K562 (cell line): ENCODE data around the gene BRWD1. TPM values are rescaled to one million over a fixed set of nuclear protein-coding genes. Genes with fewer than 3 reads are reported as not detected.

ENCODE experiments used
- AFF4 ChIP-seq: sonication (generic); formaldehyde crosslinking; IDR thresholded peaks from 2 replicates; pipeline ENCODE4 v1.8.0; 2023; ENCODE audit warnings: mild to moderate bottlenecking, missing genetic modification reagents
- BACH1 ChIP-seq: fragments of 200-800 bp; sonication (Bioruptor generic); IDR thresholded peaks from 2 replicates; pipeline ENCODE4 v1.6.1; 2016; ENCODE audit warnings: missing genetic modification characterization, missing compliant biosample characterization
- BHLHE40 ChIP-seq: IDR thresholded peaks from 2 replicates; pipeline ENCODE4 v1.6.1; 2011; ENCODE audit warnings: low read length, improper control_type of control experiment
- CEBPG ChIP-seq, 3 experiments: fragments of 200-800 bp in 1 of 3; sonication (Bioruptor generic) in 1 of 3; sonication (generic) in 1 of 3; formaldehyde crosslinking in 1 of 3; IDR thresholded peaks in 2 of 3; conservative IDR thresholded peaks in 1 of 3; 2 replicates each; pipeline versions ENCODE4 v1.6.1 to v1.8.0; 2016 to 2022; ENCODE audit warnings: missing compliant biosample characterization in 2 of 3, missing genetic modification characterization in 2 of 3, mild to moderate bottlenecking in 1 of 3, missing genetic modification reagents in 1 of 3
- CSDE1 ChIP-seq, 2 experiments: fragments of 450-650 bp; IDR thresholded peaks; 2 replicates each; pipeline ENCODE4 v1.6.1; 2016; ENCODE audit warnings: mild to moderate bottlenecking in 1 of 2
- E2F5 ChIP-seq: sonication (generic); formaldehyde crosslinking; IDR thresholded peaks from 2 replicates; pipeline ENCODE4 v1.8.0; 2022; ENCODE audit warnings: mild to moderate bottlenecking, missing genetic modification reagents
- E2F8 ChIP-seq: fragments of 450-650 bp; IDR thresholded peaks from 2 replicates; pipeline ENCODE4 v1.7.1; 2018; ENCODE audit warnings: mild to moderate bottlenecking, low read depth; ENCODE audit not compliant: partially characterized antibody
- FUS ChIP-seq: fragments of 200-400 bp; formaldehyde crosslinking; optimal IDR thresholded peaks from 2 replicates; pipeline ENCODE3; 2017; ENCODE audit warnings: low read depth, low read length
- GABPA ChIP-seq: fragments of 200-800 bp; sonication (Bioruptor generic); conservative IDR thresholded peaks from 2 replicates; pipeline ENCODE4 v1.6.1; 2016; ENCODE audit warnings: low read depth, missing genetic modification characterization, missing compliant biosample characterization
- HIVEP1 ChIP-seq: fragments of 250-450 bp; sonication (Bioruptor Pico); IDR thresholded peaks from 2 replicates; pipeline ENCODE4 v1.4.0; 2020; ENCODE audit warnings: mild to moderate bottlenecking
- HMGN3 ChIP-seq: IDR thresholded peaks from 2 replicates; pipeline ENCODE4 v1.6.1; 2011; ENCODE audit warnings: borderline replicate concordance, low read depth, mild to moderate bottlenecking, mixed read lengths, low read length; ENCODE audit not compliant: insufficient read length; ENCODE audit errors: extremely low read depth
- HMGXB4 ChIP-seq: sonication (generic); formaldehyde crosslinking; IDR thresholded peaks from 2 replicates; pipeline ENCODE4 v1.8.1; 2023; ENCODE audit warnings: mild to moderate bottlenecking, missing genetic modification reagents
- SMARCC2 ChIP-seq: fragments of 450-650 bp; IDR thresholded peaks from 2 replicates; pipeline ENCODE4 v1.6.1; 2017; ENCODE audit warnings: antibody characterized with exemption, moderate library complexity, mild to moderate bottlenecking, low read depth
- TAF7 ChIP-seq: fragments of 450-650 bp; IDR thresholded peaks from 2 replicates; pipeline ENCODE4 v1.6.1; 2016; ENCODE audit warnings: missing genetic modification characterization, missing compliant biosample characterization
- TARDBP ChIP-seq: fragments of 450-650 bp; IDR thresholded peaks from 2 replicates; pipeline ENCODE4 v1.6.1; 2016
- ZNF282 ChIP-seq: sonication (generic); formaldehyde crosslinking; IDR thresholded peaks from 2 replicates; pipeline ENCODE4 v1.8.1; 2023; ENCODE audit warnings: missing genetic modification reagents
- ZNF668 ChIP-seq: fragments of 250-450 bp; sonication (Bioruptor Pico); IDR thresholded peaks from 2 replicates; pipeline ENCODE4 v1.8.0; 2022; ENCODE audit warnings: mild to moderate bottlenecking, inconsistent platforms
- polyA plus RNA-seq, 8 experiments: library from polyadenylated mRNA; depleted of rRNA in 4 of 8; stranded (reverse) in 5 of 8; unstranded in 3 of 8; fragments of >200 nt; fragmentation: Nextera tagmentation in 2 of 8; fragmentation: Illumina TruSeq in 1 of 8; extraction: Ambion mirVana in 2 of 8; extraction: Trizol in 1 of 8; gene quantifications; 2 replicates each; pipeline versions ENCODE4 v1.2.1 to v1.2.3, GENCODE V29; 2011 to 2014; ENCODE audit warnings: inconsistent platforms in 1 of 8, missing spikeins in 1 of 8
- total RNA-seq, 7 experiments: library from RNA; depleted of rRNA in 6 of 7; stranded (reverse); fragments of >200 nt in 6 of 7; fragmentation: Illumina TruSeq in 2 of 7; extraction: Trizol in 2 of 7; gene quantifications; 2 replicates each; pipeline versions ENCODE4 v1.2.1 to v1.2.3, GENCODE V29; 2011 to 2021; ENCODE audit warnings: low replicate concordance in 1 of 7

The BRWD1 gene
- total and polyA plus RNA-seq, 9 of the 15 experiments (the other 6 are each of a cell fraction or from before 2014, with no cell fraction given), result 10.1 to 60.2 (median 34.1) TPM

- TF ChIP-seq HMGN3 (peak; percentile 21), CEBPG (CRISPR knock-in tag; IDR thresholded peaks at IDR 0.05) (no peak), CEBPG (tag; conservative IDR thresholded peaks at IDR 0.05 in 1 of 2, IDR thresholded peaks at IDR 0.05 in 1 of 2) (0 out of 4 replicates have a peak, but pooled peaks of 1 of the 2 experiments have one; percentile 38), BACH1 (no peak), BHLHE40 (no peak), GABPA (tag) (peak; percentile 19; the same call in 1 of the 2 replicates), TARDBP (peak; percentile 55; the same call in 1 of the 2 replicates), AFF4 (0 out of 2 replicates have a peak, but pooled peaks have one; percentile 77), FUS (peak; percentile 27), E2F5 (CRISPR knock-in tag) (no peak), HMGXB4 (CRISPR knock-in tag) (no peak), CSDE1 (IDR thresholded peaks at IDR 0.05) (0 out of 4 replicates have a peak, but pooled peaks of 1 of the 2 experiments have one; percentile 15), ZNF668 (CRISPR knock-in tag) (no peak), E2F8 (no peak), SMARCC2 (peak; percentile 44; the same call in 1 of the 2 replicates), TAF7 (0 out of 2 replicates have a peak, but pooled peaks have one; percentile 33), HIVEP1 (CRISPR knock-in tag) (no peak), ZNF282 (CRISPR knock-in tag) (no peak)
These were observed 129.1 kb downstream of the BRWD1 start (continued) for GRCh38 chr21:39184050-39184980.
